CD4-positive, alpha-beta T cell treated with Interleukin-1 beta for 1 hour (primary cell): ENCODE measurements around the gene METTL9.
A peak's percentile ranks its signal among the peaks of the same experiment; 100 is the strongest.
"Not testable (repeated sequence)": the region's sequence is repeated elsewhere in the genome, so short reads cannot be mapped to it uniquely, and the experiment has no call there.

Experiments
- DNase-seq, 2 donors: peaks; one replicate each; pipeline ENCODE4 v3.0.0-alpha.2; 2020 to 2022

Gene METTL9

GRCh38 chr16:21599122-21600030, at the start of gene METTL9:
TSS of gene METTL9 (plus strand) at chr16:21599577. CDS start at chr16:21599734, 157 bp downstream.
- peak; percentile 94 to 96 for DNase-seq

DNA sequence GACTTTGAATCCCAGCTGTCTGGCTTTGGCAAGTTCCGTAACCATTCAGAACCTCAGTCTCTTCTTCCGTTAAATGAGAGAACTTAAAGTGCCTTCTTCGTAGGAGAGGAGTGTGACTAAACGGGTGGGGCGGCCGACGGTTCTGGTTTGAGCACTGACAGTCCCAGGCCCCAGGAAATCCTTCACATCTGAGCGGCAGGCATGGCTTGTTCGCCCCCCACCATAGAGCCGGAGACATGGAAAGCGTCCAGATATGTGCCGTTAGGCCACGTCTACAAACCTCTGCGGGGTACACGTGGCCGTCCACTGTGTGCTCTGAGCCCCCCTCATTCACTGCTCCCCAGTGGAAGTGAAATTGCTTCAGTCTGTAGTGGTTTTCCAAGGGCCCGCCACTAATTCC, 49.4 kb upstream of the METTL9 start:
- not testable (repeated sequence) for DNase-seq

DNA sequence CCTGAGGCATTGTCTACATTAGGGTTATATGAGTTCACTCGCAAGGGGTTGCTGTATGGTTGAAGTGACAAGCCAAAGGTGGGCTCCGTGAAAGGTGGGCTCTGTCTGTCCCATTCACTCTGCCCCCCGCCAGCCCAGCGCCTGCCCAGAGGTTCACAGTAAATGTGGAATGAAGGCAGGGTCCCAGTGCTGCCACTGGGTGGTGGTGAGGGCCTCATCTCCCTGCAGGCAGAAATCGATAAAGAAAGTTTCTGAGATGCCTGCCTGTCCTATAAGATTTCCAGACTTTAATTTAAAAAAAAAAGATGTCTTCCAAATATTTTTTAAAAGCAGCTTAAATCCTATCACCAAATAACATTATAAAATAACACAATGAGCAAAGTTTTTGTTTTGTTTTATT, 48.9 kb upstream of the METTL9 start:
- not testable (repeated sequence) for DNase-seq

GRCh38 chr16:21551076-21551475, 48.3 kb upstream of the METTL9 start:
- not testable (repeated sequence) for DNase-seq

GRCh38 chr16:21551600-21551999, 47.8 kb upstream of the METTL9 start:
- DNase-seq, result not testable (repeated sequence)

DNA sequence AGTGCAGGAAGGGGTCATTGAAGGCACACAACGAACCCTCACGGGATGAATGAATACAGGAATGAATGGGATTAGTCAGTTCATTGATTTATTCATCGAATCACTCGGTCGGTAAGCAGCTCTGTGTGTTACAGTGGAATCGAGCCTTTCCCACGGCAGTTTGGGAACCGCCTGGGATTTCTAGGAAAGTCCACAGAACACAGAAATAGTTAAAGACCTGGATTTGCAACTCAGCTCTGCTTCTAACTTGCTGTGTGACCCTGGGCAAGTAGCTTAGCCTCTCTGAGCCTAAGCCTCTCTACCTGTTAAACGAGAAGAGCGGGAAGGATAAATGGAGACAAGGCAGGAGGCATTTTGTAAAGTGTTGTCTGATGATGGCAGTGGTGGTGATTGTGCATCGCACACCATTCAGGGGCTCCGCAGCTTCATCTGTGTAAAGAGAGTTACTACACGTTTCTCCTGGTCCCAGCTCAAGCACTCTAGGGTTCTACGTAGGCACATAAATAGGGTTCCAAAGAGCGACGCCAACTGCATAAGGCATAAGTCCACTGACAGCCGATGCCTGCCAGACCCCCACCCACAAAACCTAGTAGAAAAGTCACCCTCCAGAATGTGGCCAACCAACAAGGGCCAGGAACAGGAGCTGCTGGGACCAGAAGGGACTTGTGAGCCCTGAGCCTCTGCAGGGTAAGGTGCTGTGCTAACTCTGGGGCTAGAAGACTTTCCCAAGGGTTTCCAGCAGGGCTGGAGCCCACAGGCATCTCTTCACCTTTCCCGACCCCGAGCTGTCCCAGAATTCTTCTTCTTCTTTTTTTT, 45.7 kb upstream of the METTL9 start:
- DNase-seq, result not testable (repeated sequence)

- DNase-seq, result peak; percentile 87 to 89
Observed at GRCh38 chr16:21554795-21555585, 44.4 kb upstream of the METTL9 start.

- not testable (repeated sequence) for DNase-seq
Observed at GRCh38 chr16:21555621-21556020, 43.8 kb upstream of the METTL9 start.

GRCh38 chr16:21556026-21556595, 43.3 kb upstream of the METTL9 start:
- not testable (repeated sequence) for DNase-seq

DNA sequence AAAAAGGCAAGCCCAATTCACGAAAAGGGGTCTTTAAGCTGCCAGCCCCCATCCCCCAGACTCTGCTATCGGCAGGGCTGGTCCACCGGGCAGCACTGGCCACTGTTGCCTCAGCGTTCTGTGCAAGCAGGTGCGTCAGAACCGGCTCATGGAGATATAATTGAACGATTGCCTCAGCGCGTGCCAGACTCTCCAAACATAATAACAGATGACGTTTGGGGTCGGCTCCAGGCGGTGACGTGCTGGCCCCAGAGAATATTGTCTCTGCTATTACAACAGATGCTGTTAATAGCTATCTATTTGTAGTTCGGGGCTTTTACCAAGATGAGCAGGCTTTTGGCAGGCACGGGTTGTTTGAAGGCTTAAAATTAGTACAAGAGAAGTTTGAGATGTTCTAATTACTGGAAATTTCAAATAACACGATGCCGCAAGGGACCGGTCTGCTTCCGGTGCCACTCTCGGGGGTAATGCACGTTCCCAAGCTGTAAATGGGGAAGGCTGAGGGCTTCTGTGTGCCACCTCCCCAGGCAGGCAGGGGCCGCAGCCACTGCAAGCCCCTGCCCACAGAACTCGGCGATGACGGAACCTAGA, 42.6 kb upstream of the METTL9 start:
- not testable (repeated sequence) for DNase-seq

- no peak for DNase-seq
Observed at GRCh38 chr16:21560462-21560861, 38.9 kb upstream of the METTL9 start.

DNA sequence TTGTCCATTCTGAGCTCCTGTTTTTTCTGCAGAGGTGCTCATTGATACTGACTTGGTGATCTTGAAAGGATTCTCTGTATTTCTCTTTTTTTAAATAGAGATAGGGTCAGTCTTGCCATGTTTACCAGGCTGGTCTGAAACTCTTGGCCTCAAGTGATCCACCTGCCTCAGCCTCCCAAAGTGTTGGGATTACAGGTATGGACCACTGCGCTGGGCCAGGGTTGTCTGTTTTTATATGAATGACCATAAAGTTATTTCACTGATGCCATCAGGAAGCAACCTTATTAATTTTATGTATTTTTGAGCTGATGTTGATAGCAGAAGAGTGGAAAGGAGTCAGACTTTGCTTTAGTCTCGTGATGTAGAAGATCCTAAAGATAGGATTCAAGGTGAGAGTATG, 35.7 kb upstream of the METTL9 start:
- no peak for DNase-seq

- DNase-seq, result not testable (repeated sequence)
Observed at GRCh38 chr16:21564367-21564766, 35.0 kb upstream of the METTL9 start.

- no peak for DNase-seq
Observed at GRCh38 chr16:21565507-21565860, 33.9 kb upstream of the METTL9 start.

DNA sequence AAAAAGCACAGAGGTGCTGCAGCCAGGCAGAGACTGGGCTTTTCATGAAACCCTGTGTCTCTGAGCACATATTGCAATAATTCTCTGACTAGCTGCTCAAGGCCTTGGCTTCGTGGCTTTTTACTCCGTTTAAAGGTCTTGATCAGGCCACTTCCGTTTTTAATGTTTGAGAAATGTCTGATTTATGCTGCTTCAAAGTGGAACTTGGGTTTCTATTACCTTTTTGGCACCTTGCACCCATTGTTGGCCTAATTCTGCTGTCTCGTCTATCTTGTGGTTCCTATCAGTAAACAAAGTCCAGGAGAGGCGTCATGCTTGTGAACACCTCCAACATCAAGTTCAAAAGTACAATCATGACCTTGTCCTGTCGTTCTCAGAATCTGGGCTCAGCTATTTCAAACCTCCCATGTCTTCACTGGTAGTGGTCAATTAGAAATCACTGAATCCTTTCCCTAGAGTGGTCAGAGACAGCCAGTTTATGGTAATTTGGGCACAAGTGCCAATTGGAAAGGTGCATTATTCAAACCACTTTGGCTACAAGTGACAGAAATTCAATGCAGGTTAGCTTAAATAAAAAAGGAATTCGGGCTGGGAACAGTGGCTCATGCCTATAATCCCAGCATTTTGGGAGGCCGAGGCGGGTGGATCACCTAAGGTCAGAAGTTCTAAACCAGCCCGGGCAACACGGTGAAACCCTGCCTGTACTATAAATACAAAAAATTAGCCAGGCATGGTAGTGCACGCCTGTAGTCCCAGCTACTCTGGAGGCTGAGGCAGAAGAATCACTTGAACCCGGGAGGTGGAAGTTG, 33.3 kb upstream of the METTL9 start:
- DNase-seq, result no peak

DNA sequence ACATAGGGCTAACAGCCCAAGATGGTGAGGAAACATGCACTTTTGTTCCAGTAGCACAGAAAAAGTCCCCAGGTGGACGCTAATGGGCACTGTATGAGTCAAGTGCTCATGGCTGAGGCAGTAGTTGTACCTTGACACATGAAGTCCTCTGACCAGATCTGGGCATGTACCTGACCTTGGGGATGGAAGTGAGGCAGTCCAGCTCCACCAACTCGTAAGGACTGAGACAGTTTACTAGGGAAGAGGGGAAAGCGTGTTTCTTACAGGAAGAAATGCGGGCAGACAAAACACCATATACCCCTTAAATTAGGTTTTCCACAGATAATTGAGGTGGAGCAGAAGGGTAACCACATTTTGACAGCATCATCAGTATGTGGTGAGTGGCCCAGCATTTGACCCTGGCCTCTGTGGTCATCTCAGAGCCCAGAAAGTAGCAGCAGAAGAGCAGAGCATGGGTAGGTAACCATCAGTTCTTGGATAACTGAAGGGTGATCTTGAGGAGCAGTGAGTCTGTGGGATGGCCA, 32.4 kb upstream of the METTL9 start:
- no peak for DNase-seq

- DNase-seq, result not testable (repeated sequence)
Observed at GRCh38 chr16:21567496-21567895, 31.9 kb upstream of the METTL9 start.

DNA sequence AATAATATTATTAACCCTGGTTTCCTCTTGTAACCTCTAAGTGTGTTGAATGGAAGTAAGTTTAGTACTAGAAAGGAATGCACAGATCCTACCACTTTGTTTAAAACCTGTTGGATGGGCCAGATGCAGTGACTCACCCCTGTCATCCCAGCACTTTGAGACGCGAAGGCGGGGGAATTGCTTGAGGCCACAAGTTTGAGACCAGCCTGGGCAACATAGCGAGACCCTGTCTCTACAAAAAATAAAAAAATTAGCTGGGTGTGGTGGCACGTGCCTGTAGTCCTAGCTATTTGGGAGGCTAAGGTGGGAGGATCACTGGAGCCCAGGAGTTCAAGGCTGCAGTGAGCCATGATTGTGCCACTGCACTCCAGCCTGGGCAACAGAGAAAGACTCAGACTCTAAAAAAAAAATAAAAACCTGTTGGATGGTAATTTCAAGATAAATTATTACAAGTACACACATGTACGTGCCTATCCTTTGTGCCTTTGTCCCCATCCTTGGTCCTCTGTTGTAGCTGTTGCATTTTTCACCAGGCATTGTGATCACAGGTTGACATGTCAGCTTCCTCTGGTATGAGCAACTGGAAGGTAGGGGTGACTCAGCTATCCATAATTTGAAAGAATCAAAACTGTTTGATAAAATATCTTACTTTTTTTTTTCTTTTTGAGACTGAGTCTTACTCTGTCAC, 30.7 kb upstream of the METTL9 start:
- no peak for DNase-seq

DNA sequence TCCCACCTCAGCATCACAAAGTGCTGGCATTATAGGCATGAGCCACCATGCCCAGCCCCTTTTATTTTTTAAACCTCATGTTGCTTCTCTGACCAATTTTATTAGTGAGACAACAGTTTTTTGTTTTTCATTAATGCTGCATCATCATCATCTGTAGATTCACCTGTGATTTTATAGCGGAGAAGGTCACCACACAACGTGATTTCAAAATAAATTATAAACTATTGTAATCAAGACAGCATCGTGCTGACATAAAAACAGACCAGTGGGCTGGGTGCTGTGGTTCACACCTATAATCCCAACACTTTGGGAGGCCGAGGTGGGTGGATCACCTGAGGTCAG, 28.7 kb upstream of the METTL9 start:
- DNase-seq, result no peak

DNA sequence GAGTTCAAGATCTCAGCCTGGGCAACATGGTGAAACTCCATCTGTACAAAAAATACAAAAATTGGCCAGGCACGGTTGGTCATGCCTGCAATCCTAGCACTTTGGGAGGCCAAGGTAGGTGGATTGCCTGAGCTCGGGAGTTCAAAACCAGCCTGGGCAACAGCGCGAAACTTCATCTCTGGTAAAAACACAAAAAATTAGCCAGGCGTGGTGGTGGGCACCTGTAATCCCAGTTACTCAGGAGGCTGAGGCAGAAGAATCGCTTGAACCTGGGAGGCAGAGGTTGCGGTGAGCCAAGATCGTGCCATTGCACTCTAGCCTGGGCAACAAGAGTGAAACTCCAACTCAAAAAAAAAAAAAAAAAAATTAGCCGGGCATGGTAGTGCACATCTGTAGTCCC, 25.9 kb upstream of the METTL9 start:
- DNase-seq, result not testable (repeated sequence)

DNA sequence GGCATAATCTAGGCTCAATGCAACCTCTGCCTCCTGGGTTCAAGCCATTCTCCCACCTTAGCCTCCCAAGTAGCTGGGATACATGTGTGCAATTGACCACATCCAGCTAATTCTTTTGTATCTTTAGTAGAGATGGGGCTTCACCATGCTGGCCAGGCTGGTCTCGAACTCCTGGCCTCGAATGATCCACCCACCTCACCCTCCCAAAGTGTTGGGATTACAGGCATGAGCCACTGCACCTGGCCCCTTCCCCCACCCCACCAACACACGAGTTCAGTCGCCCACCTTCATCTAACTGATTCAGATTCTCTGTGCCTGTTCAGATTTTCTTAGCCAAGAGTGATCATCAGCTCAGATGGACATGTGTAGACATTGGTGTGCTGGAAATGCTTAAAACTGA, 25.0 kb upstream of the METTL9 start:
- no peak for DNase-seq
